ENCODE results near the gene SPAG16.

GRCh38 chr2:213265679-213266078 lies 18.6 kb upstream of the SPAG16 start:
- TF ChIP-seq EZH2 (IDR thresholded peaks at IDR 0.05) (no peak), POLR2AphosphoS5 (IDR thresholded peaks at IDR 0.05; ENCODE audit: borderline replicate concordance, low read depth, low read length) (no peak)
